Bronchial epithelial cell (primary cell): ENCODE measurements around the gene PMEPA1. TPM values are rescaled to one million over a fixed set of nuclear protein-coding genes. Genes with fewer than 3 reads are reported as not detected.
A peak's percentile ranks its signal among the peaks of the same experiment; 100 is the strongest.

Experiments used
- DNase-seq: peaks from one replicate; pipeline ENCODE4 v3.0.0-alpha.2; 2010; ENCODE audit warnings: low read depth
- FAIRE-seq: peaks from 2 replicates; lab custom pipeline; 2011; peaks lifted over from hg19 to GRCh38; lab: Jason Lieb, UNC
- H3K27me3 ChIP-seq: 2 replicates; pipeline ENCODE4 v1.5.1; 2011; ENCODE audit warnings: low read length; ENCODE audit not compliant: control insufficient read depth, insufficient read depth
- H3K36me3 ChIP-seq: 2 replicates; pipeline ENCODE4 v1.5.1; 2011; ENCODE audit warnings: low read length; ENCODE audit not compliant: control insufficient read depth, insufficient read depth
- H3K4me3 ChIP-seq: 2 replicates; pipeline ENCODE4 v1.5.1; 2011; ENCODE audit warnings: mild to moderate bottlenecking, low read depth, low read length, control low read depth
- CTCF ChIP-seq: IDR thresholded peaks from 2 replicates; pipeline ENCODE4 v1.5.1; 2011; ENCODE audit warnings: mild to moderate bottlenecking, moderate library complexity, low read length, control low read depth, inconsistent platforms; ENCODE audit not compliant: insufficient read depth, severe bottlenecking
- total RNA-seq: library from RNA; depleted of rRNA; stranded (reverse); fragments of >200 nt; gene quantifications from 2 replicates; pipeline ENCODE4 v1.2.1, GENCODE V29; 2014

PMEPA1 gene
- total RNA-seq, 1 donor from 2014 or later, result 51.1 TPM

GRCh38 chr20:57710841-57711240 is 1.0 kb upstream of the PMEPA1 start:
- Histone ChIP-seq H3K4me3 (peak overlapping the region; percentile 85), H3K27me3 (no peaks in the 10 kb centered on the region), H3K36me3 (no peaks in the 10 kb centered on the region)
- no peak for TF ChIP-seq CTCF
- DNase-seq, result no peak
- no peak for FAIRE-seq

- FAIRE-seq, result no peak
- Histone ChIP-seq H3K4me3 (peak overlapping the region; percentile 85), H3K36me3 (no peaks in the 10 kb centered on the region), H3K27me3 (no peaks in the 10 kb centered on the region)
- TF ChIP-seq CTCF, result no peak
- DNase-seq, result no peak
These were observed 831 bp downstream of the PMEPA1 start for GRCh38 chr20:57708694-57709673.

GRCh38 chr20:57707849-57708693 is 1.7 kb downstream of the PMEPA1 start:
- Histone ChIP-seq H3K4me3 (peak overlapping the region; percentile 85), H3K27me3 (no peaks in the 10 kb centered on the region), H3K36me3 (no peaks in the 10 kb centered on the region)
- DNase-seq (no peak), FAIRE-seq (no peak)
- TF ChIP-seq CTCF, result no peak

GRCh38 chr20:57707320-57707719 is 2.5 kb downstream of the PMEPA1 start:
- DNase-seq (no peak), FAIRE-seq (no peak)
- H3K4me3 ChIP-seq, result peak overlapping the region; percentile 85
- no peaks in the 10 kb centered on the region for H3K27me3 ChIP-seq
- H3K36me3 ChIP-seq, result peaks cover 3% of the 10 kb centered on the region
- TF ChIP-seq CTCF, result no peak

GRCh38 chr20:57705127-57705899 is 4.5 kb downstream of the PMEPA1 start:
- FAIRE-seq (no peak), DNase-seq (no peak)
- Histone ChIP-seq H3K4me3 (no peak overlapping the region), H3K27me3 (no peaks in the 10 kb centered on the region), H3K36me3 (peaks cover 3% of the 10 kb centered on the region)
- TF ChIP-seq CTCF, result no peak
